22Rv1 (cell line): ENCODE results near the gene PNPLA3.

Source experiments
- H3K27ac ChIP-seq: fragments of 450-650 bp; 2 replicates; pipeline ENCODE4 v1.5.1; 2017
- CTCF ChIP-seq: fragments of 450-650 bp; IDR thresholded peaks from 2 replicates; pipeline ENCODE4 v1.5.1; 2017; ENCODE audit warnings: mild to moderate bottlenecking
- ZFX ChIP-seq: fragments of 450-650 bp; IDR thresholded peaks from 2 replicates; pipeline ENCODE4 v1.6.1; 2017; ENCODE audit warnings: antibody characterized with exemption, borderline replicate concordance

Gene PNPLA3

GRCh38 chr22:43885319-43885671 is 38.3 kb upstream of the PNPLA3 start:
- TF ChIP-seq CTCF, result peak; percentile 6
- no peak for TF ChIP-seq ZFX
- H3K27ac ChIP-seq, result no peak overlapping the region

- no peak overlapping the region for H3K27ac ChIP-seq
- TF ChIP-seq CTCF (no peak), ZFX (no peak)
Observed at GRCh38 chr22:43885786-43886185, 37.8 kb upstream of the PNPLA3 start.

- H3K27ac ChIP-seq, result no peak overlapping the region
- TF ChIP-seq ZFX (no peak), CTCF (no peak)
Observed at GRCh38 chr22:43886231-43886630, 37.4 kb upstream of the PNPLA3 start.

GRCh38 chr22:43887391-43887790 is 36.2 kb upstream of the PNPLA3 start:
- TF ChIP-seq ZFX (no peak), CTCF (no peak)
- H3K27ac ChIP-seq, result no peak overlapping the region

- H3K27ac ChIP-seq, result no peak overlapping the region
- TF ChIP-seq CTCF (no peak), ZFX (no peak)
Observed at GRCh38 chr22:43888740-43889139, 34.9 kb upstream of the PNPLA3 start.

- TF ChIP-seq CTCF (no peak), ZFX (no peak)
- H3K27ac ChIP-seq, result no peak overlapping the region
Observed at GRCh38 chr22:43889201-43889859, 34.3 kb upstream of the PNPLA3 start.

- TF ChIP-seq ZFX (no peak), CTCF (no peak)
- H3K27ac ChIP-seq, result no peak overlapping the region
Observed at GRCh38 chr22:43889860-43890253, 33.7 kb upstream of the PNPLA3 start.
